ENCODE results near the gene WDR11. TPM values are rescaled to one million over a fixed set of nuclear protein-coding genes. Genes with fewer than 3 reads are reported as not detected.
A peak's percentile ranks its signal among the peaks of the same experiment; 100 is the strongest.

The WDR11 gene
- total RNA-seq, 1 donor from 2014 or later = 60.8 TPM

DNA sequence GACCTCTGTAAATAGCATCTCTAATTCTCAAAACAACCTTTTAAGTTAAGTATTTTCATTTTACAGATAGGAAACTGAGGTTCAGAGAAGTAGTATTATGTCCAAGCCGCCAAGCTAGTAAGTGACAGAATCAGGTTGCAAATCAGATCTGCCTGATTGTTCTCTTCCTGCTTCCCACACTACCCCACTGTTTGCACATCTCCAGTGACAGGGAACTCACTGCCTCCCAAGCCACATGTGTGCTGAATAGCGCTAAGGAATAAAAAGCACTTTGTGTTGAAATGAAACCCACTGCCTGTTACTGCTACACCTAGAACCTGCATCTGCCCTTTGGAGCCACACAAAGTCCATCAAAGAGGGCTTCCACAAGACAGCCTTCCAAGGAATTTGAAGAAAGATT lies 45.1 kb upstream of the WDR11 start:
- TF ChIP-seq, protein P1, sequence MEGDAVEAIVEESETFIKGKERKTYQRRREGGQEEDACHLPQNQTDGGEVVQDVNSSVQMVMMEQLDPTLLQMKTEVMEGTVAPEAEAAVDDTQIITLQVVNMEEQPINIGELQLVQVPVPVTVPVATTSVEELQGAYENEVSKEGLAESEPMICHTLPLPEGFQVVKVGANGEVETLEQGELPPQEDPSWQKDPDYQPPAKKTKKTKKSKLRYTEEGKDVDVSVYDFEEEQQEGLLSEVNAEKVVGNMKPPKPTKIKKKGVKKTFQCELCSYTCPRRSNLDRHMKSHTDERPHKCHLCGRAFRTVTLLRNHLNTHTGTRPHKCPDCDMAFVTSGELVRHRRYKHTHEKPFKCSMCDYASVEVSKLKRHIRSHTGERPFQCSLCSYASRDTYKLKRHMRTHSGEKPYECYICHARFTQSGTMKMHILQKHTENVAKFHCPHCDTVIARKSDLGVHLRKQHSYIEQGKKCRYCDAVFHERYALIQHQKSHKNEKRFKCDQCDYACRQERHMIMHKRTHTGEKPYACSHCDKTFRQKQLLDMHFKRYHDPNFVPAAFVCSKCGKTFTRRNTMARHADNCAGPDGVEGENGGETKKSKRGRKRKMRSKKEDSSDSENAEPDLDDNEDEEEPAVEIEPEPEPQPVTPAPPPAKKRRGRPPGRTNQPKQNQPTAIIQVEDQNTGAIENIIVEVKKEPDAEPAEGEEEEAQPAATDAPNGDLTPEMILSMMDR (IDR thresholded peaks at IDR 0.05; ENCODE audit: insufficient read depth, low read length, severe bottlenecking) = no peak
- Histone ChIP-seq H3K36me3 (ENCODE audit: control insufficient read depth, insufficient read depth, low read length) (no peaks in the 10 kb centered on the region), H3K4me3 (ENCODE audit: low read depth, low read length) (no peak overlapping the region), H3K27me3 (ENCODE audit: control insufficient read depth, insufficient read depth, low read length) (no peaks in the 10 kb centered on the region)
- no peak for FAIRE-seq
- no peak for DNase-seq (ENCODE audit: low read depth)

DNA sequence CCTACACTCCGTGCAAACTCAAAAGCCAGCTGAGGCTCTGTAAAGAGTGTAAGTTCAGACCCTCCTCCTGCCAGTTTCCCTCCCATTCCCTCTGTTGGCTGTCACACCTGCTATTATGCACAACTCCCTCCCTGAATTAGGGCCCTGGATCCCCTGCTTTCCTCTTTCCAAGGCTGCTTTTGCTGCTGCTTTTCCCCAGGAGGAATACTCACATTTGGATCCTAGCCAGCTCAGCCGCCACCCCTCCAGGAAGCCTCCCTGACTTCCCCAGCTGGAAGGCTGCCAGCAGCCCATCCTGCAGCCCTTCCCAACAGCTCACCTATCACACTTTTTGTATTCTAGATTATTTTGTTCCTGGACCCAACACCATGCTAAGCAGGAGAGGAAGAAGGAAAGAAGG lies 40.9 kb upstream of the WDR11 start:
- TF ChIP-seq, protein P1 (IDR thresholded peaks at IDR 0.05; ENCODE audit: insufficient read depth, low read length, severe bottlenecking) = no peak
- Histone ChIP-seq H3K27me3 (ENCODE audit: control insufficient read depth, insufficient read depth, low read length) (no peaks in the 10 kb centered on the region), H3K36me3 (ENCODE audit: control insufficient read depth, insufficient read depth, low read length) (no peaks in the 10 kb centered on the region), H3K4me3 (ENCODE audit: low read depth, low read length) (no peak overlapping the region)
- no peak for DNase-seq (ENCODE audit: low read depth)
- no peak for FAIRE-seq

DNA sequence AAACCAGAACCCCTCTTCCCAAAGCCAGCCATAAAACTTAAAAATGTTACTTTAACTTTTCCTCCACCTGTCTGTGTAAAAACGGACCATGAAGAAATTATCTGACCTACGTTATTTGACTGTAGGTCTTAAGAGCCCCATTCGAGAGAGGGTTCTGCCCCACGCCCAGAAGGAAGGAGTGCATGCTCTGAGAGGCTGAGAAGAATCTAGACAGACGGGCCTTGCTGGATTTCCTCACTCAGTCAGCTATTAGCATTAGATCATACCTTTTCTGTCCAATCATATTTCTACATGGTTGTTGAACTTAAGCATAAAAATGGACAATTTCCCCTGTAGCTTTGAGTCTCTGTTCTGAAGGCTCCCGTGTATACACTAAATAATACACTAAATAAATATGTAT lies 38.1 kb upstream of the WDR11 start:
- Histone ChIP-seq H3K36me3 (ENCODE audit: control insufficient read depth, insufficient read depth, low read length) (no peaks in the 10 kb centered on the region), H3K27me3 (ENCODE audit: control insufficient read depth, insufficient read depth, low read length) (no peaks in the 10 kb centered on the region), H3K4me3 (ENCODE audit: low read depth, low read length) (no peak overlapping the region)
- FAIRE-seq (no peak), DNase-seq (ENCODE audit: low read depth) (peak; percentile 37)
- TF ChIP-seq, protein P1 (IDR thresholded peaks at IDR 0.05; ENCODE audit: insufficient read depth, low read length, severe bottlenecking) = no peak

DNA sequence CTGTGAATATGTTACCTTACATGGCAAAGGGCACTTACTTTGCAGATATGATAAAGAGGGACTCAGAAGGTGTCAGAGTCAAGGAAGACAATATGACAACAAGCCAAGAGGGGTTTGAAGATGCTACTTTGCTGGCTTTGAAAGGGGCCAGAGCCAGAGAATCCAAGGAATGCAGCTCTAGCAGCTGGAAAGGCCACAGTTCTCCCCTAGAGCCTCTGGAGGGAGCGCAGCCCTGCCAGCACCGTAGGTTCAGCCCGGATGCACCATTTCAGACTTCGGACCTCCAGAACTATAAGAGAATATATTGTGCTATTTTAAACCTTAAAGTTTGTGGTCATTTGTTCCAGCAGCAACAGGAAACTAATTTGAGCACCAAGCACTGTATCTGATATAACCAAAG lies 32.9 kb upstream of the WDR11 start:
- TF ChIP-seq, protein P1 (IDR thresholded peaks at IDR 0.05; ENCODE audit: insufficient read depth, low read length, severe bottlenecking) = no peak
- Histone ChIP-seq H3K4me3 (ENCODE audit: low read depth, low read length) (no peak overlapping the region), H3K27me3 (ENCODE audit: control insufficient read depth, insufficient read depth, low read length) (no peaks in the 10 kb centered on the region), H3K36me3 (ENCODE audit: control insufficient read depth, insufficient read depth, low read length) (no peaks in the 10 kb centered on the region)
- FAIRE-seq = no peak
- no peak for DNase-seq (ENCODE audit: low read depth)

DNA sequence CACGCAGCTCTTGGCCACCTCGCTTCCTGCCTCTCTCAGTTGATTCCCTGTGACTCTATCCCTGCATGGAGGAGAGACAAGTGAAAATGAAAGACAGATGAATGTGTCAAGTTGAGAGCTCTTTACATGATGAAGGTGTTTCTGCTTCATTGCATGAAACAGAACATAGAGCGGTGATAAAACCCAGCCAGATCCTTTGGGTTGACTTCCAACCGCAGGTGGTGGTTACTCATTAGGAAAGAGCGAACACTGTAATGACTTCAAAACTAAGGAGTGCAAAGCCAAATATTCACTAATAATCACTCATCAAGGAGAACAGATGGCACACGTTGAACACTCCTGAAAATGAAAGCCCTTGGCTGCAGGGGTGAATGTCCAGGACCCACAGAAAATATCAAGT lies 31.8 kb upstream of the WDR11 start:
- TF ChIP-seq, protein P1 (IDR thresholded peaks at IDR 0.05; ENCODE audit: insufficient read depth, low read length, severe bottlenecking) = no peak
- Histone ChIP-seq H3K4me3 (ENCODE audit: low read depth, low read length) (no peak overlapping the region), H3K27me3 (ENCODE audit: control insufficient read depth, insufficient read depth, low read length) (no peaks in the 10 kb centered on the region), H3K36me3 (ENCODE audit: control insufficient read depth, insufficient read depth, low read length) (no peaks in the 10 kb centered on the region)
- FAIRE-seq (no peak), DNase-seq (ENCODE audit: low read depth) (no peak)

DNA sequence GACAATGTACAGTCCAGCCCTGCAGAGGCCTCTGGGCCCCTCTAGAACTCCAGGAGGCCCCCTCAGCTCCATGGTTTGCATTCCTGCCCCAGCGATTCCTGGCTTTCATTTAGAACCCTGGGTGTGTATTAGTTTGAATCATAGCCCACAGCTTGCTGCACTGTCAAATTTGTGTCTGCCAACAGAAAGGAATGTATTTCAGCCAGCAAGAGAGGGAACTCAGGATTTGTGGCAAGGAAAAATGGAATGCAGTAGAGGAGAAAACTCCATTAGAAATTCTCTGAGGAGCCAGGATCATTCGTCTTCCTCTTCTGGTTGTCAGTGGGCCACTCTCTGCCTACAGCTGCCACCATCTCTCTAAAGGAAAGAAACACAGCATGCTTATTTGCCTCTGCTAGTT lies 27.9 kb upstream of the WDR11 start:
- FAIRE-seq (no peak), DNase-seq (ENCODE audit: low read depth) (no peak)
- Histone ChIP-seq H3K27me3 (ENCODE audit: control insufficient read depth, insufficient read depth, low read length) (no peaks in the 10 kb centered on the region), H3K4me3 (ENCODE audit: low read depth, low read length) (no peak overlapping the region), H3K36me3 (ENCODE audit: control insufficient read depth, insufficient read depth, low read length) (no peaks in the 10 kb centered on the region)
- TF ChIP-seq, protein P1 (IDR thresholded peaks at IDR 0.05; ENCODE audit: insufficient read depth, low read length, severe bottlenecking) = no peak

Data from bronchial epithelial cell (primary cell).